T1000 (cell line): Measurements from ENCODE around the gene PLCB4.
"Not testable (repeated sequence)": the region's sequence is repeated elsewhere in the genome, so short reads cannot be mapped to it uniquely, and the experiment has no call there.

ENCODE experiments used
- DNase-seq: peaks from one replicate; lab custom pipeline; 2025; ENCODE audit warnings: mixed read lengths; lab: John Stamatoyannopoulos, UW

PLCB4 gene

GRCh38 chr20:9068841-9069663 is at the start of gene PLCB4:
TSS of gene PLCB4 (plus strand) at chr20:9069087. CDS start at chr20:9307815, 238,728 bp downstream.
- DNase-seq = peak; percentile 67

GRCh38 chr20:9019833-9020232 is 49.1 kb upstream of the PLCB4 start:
- DNase-seq = no peak

GRCh38 chr20:9021216-9021615 is 47.7 kb upstream of the PLCB4 start:
- DNase-seq = no peak

- DNase-seq = no peak
Observed at GRCh38 chr20:9021699-9022098, 47.2 kb upstream of the PLCB4 start.

- DNase-seq = no peak
Observed at GRCh38 chr20:9022376-9022775, 46.5 kb upstream of the PLCB4 start.

GRCh38 chr20:9024606-9025005 is 44.3 kb upstream of the PLCB4 start:
- no peak for DNase-seq

GRCh38 chr20:9025011-9025410 is 43.9 kb upstream of the PLCB4 start:
- no peak for DNase-seq

- DNase-seq = no peak
Observed at GRCh38 chr20:9025643-9026042, 43.2 kb upstream of the PLCB4 start.

GRCh38 chr20:9027626-9028025 is 41.3 kb upstream of the PLCB4 start:
- no peak for DNase-seq

- DNase-seq = peak; percentile 7
Observed at GRCh38 chr20:9028419-9028818, 40.5 kb upstream of the PLCB4 start.

GRCh38 chr20:9031991-9032390 is 36.9 kb upstream of the PLCB4 start:
- DNase-seq = no peak

- DNase-seq = no peak
Observed at GRCh38 chr20:9032758-9033157, 36.1 kb upstream of the PLCB4 start.

- DNase-seq = peak; percentile 64
Observed at GRCh38 chr20:9035126-9035525, 33.8 kb upstream of the PLCB4 start.

GRCh38 chr20:9036593-9036992 is 32.3 kb upstream of the PLCB4 start:
- no peak for DNase-seq

GRCh38 chr20:9038791-9039535 is 29.9 kb upstream of the PLCB4 start:
- DNase-seq = no peak

- DNase-seq = no peak
Observed at GRCh38 chr20:9040863-9041524, 27.9 kb upstream of the PLCB4 start.

GRCh38 chr20:9043364-9043763 is 25.5 kb upstream of the PLCB4 start:
- DNase-seq = no peak

- DNase-seq = not testable (repeated sequence)
Observed at GRCh38 chr20:9047928-9048327, 21.0 kb upstream of the PLCB4 start.

- DNase-seq = peak; percentile 62
Observed at GRCh38 chr20:9051508-9051907, 17.4 kb upstream of the PLCB4 start.

GRCh38 chr20:9052136-9052535 is 16.8 kb upstream of the PLCB4 start:
- no peak for DNase-seq

GRCh38 chr20:9053108-9053507 is 15.8 kb upstream of the PLCB4 start:
- DNase-seq = no peak

- DNase-seq = no peak
Observed at GRCh38 chr20:9054176-9054575, 14.7 kb upstream of the PLCB4 start.

- DNase-seq = no peak
Observed at GRCh38 chr20:9059931-9060330, 9.0 kb upstream of the PLCB4 start.
